Measurements from ENCODE around the gene WFDC1.

- TF ChIP-seq NFYA (IDR thresholded peaks at IDR 0.05; ENCODE audit: borderline replicate concordance, low read depth, low read length) (no peak), CTCF (IDR thresholded peaks at IDR 0.05 in 2 of 3, conservative IDR thresholded peaks at IDR 0.05 in 1 of 3; ENCODE audit: control insufficient read depth in 2 of 3, extremely low read depth in 1 of 3, insufficient read depth in 1 of 3, low read depth in 3 of 3, low read length in 3 of 3) (no peak), IRF5 (IDR thresholded peaks at IDR 0.05; ENCODE audit: borderline replicate concordance) (no peak), GABPA (IDR thresholded peaks at IDR 0.05; ENCODE audit: low read depth) (no peak), KAT2A (conservative IDR thresholded peaks at IDR 0.05; ENCODE audit: control insufficient read depth, low read depth, low read length) (no peak), CEBPB (IDR thresholded peaks at IDR 0.05; ENCODE audit: borderline replicate concordance in 1 of 2, low read depth in 2 of 2, low read length in 2 of 2) (no peak), ZNF207 (IDR thresholded peaks at IDR 0.05; ENCODE audit: borderline replicate concordance) (no peak)
These were observed 24.6 kb upstream of the WFDC1 start for GRCh38 chr16:84270071-84270470.
